Right cardiac atrium (tissue), 5 donors: Measurements from ENCODE around the gene LRR1. TPM values are rescaled to one million over a fixed set of nuclear protein-coding genes. Genes with fewer than 3 reads are reported as not detected.

ENCODE experiments used
- polyA plus RNA-seq: library from polyadenylated mRNA; stranded (reverse); fragments of 200-250 nt; gene quantifications from one replicate; pipeline ENCODE4 v1.2.3, GENCODE V29; 2013
- total RNA-seq, 4 donors: library from RNA; stranded (reverse); fragmentation: NEBNext Ultra II Directional; extraction: Animal tissue kit (Norgen Biotek cat#: 25700); gene quantifications; one replicate each; pipeline ENCODE4 v1.2.1, GENCODE V29; 2021
- donor health status: healthy with polysubstance abuse.
- donor health status: DM: no; HTN: yes; CAD: no.
- donor health status: DM: no; HTN: no; CAD: no.
- donor health status: DM: no; HTN: yes; CAD: no; lungs with severe emphysema.
- donor health status: DM: yes; HTN: yes; CAD: no.

LRR1 gene
- total and polyA plus RNA-seq, 5 donors = 3.5 to 7.5 (median 6.4) TPM

Other genes starting within 250 kb of the LRR1 start
- gene RPS29, start 12.6 kb upstream of the LRR1 start, total RNA-seq = 100 to 1,000 TPM; 827 to 988 (median 890) TPM
- gene RPS29, start 12.6 kb upstream of the LRR1 start, polyA plus RNA-seq = 1,306 TPM
- gene RPL36AL, start 21.7 kb downstream of the LRR1 start, total RNA-seq = 100 to 1,000 TPM; 153 to 180 (median 167) TPM
- 315 TPM for gene RPL36AL, start 21.7 kb downstream of the LRR1 start, polyA plus RNA-seq
- gene MGAT2, start 21.9 kb downstream of the LRR1 start, total RNA-seq = 10 to 100 TPM; 14.4 to 22.1 (median 16.3) TPM
- gene MGAT2, start 21.9 kb downstream of the LRR1 start, polyA plus RNA-seq = 12.0 TPM
- gene DNAAF2, start 36.3 kb downstream of the LRR1 start, total RNA-seq = 1 to 10 TPM; 5.3 to 7.1 (median 6.1) TPM
- 6.0 TPM for gene DNAAF2, start 36.3 kb downstream of the LRR1 start, polyA plus RNA-seq
- gene POLE2, start 89.3 kb downstream of the LRR1 start, total RNA-seq = 1 to 10 TPM in 3 of 4 donors, under 1 TPM in 1; 0.59 to 2.0 (median 1.6) TPM
- gene POLE2, start 89.3 kb downstream of the LRR1 start, polyA plus RNA-seq = 0.81 TPM
- 10 to 100 TPM; 10.4 to 14.5 (median 12.1) TPM for gene KLHDC1, start 94.2 kb downstream of the LRR1 start, total RNA-seq
- gene KLHDC1, start 94.2 kb downstream of the LRR1 start, polyA plus RNA-seq = 5.3 TPM
- gene KLHDC2, start 169.2 kb downstream of the LRR1 start, total RNA-seq = 10 to 100 TPM; 71.5 to 91.9 (median 74.1) TPM
- gene KLHDC2, start 169.2 kb downstream of the LRR1 start, polyA plus RNA-seq = 77.3 TPM